Mesodermal cell (in vitro differentiated cells): ENCODE measurements around the gene PSMD14.
"Not testable (repeated sequence)": the region's sequence is repeated elsewhere in the genome, so short reads cannot be mapped to it uniquely, and the experiment has no call there.

Experiments used
- H3K27ac ChIP-seq: 2 replicates; pipeline ENCODE4 v1.7.0; 2013; ENCODE audit warnings: mild to moderate bottlenecking, low read depth, low read length, moderate library complexity; ENCODE audit not compliant: severe bottlenecking
- H3K36me3 ChIP-seq: 2 replicates; pipeline ENCODE4 v1.7.1; 2013; ENCODE audit warnings: mild to moderate bottlenecking, low read length, moderate library complexity; ENCODE audit not compliant: control insufficient read depth, insufficient read depth
- H3K4me1 ChIP-seq: one replicate; pipeline ENCODE4 v1.7.1; 2013; ENCODE audit warnings: mild to moderate bottlenecking, low read length; ENCODE audit not compliant: insufficient read depth, control insufficient read depth, poor library complexity, severe bottlenecking
- H3K4me3 ChIP-seq: 2 replicates; pipeline ENCODE4 v1.7.0; 2013; ENCODE audit warnings: low read length, control low read depth, mild to moderate bottlenecking; ENCODE audit not compliant: insufficient read depth, poor library complexity, severe bottlenecking; ENCODE audit errors: extremely low read depth
- H3K9me3 ChIP-seq: 2 replicates; pipeline ENCODE4 v1.7.1; 2013; ENCODE audit warnings: mild to moderate bottlenecking, low read length, moderate library complexity; ENCODE audit not compliant: control insufficient read depth
- WGBS, 2 experiments: methylation state at CpG; one replicate each; pipeline ENCODE4 v1.1.5; 2013; ENCODE audit warnings: missing lambda C conversion rate in 2 of 2; ENCODE audit not compliant: insufficient coverage in 2 of 2; 5-methylcytosine and 5-hydroxymethylcytosine counted together

The PSMD14 gene

GRCh38 chr2:161337247-161337646 lies 29.0 kb downstream of the PSMD14 start:
- Histone ChIP-seq H3K9me3 (no peaks in the 10 kb centered on the region), H3K27ac (no peak overlapping the region), H3K4me1 (no peaks in the 10 kb centered on the region), H3K4me3 (no peak overlapping the region), H3K36me3 (peaks cover 17% of the 10 kb centered on the region)
- WGBS, 2 experiments: no CpG with 5 or more reads among the region's 1 CpG

GRCh38 chr2:161339532-161339931 lies 31.3 kb downstream of the PSMD14 start:
- H3K36me3 ChIP-seq: peaks cover 12% of the 10 kb centered on the region
- not testable (repeated sequence) for H3K9me3 ChIP-seq, H3K4me1 ChIP-seq, H3K4me3 ChIP-seq, H3K27ac ChIP-seq
- 92% methylated on average over 2 of the region's 3 CpGs; no CpG with 5 or more reads in 1 of the 2 experiments for WGBS, 2 experiments

GRCh38 chr2:161340930-161341413 lies 32.7 kb downstream of the PSMD14 start:
- not testable (repeated sequence) for H3K9me3 ChIP-seq, H3K4me1 ChIP-seq, H3K4me3 ChIP-seq, H3K36me3 ChIP-seq, H3K27ac ChIP-seq
- no CpG with 5 or more reads among the region's 64 CpGs for WGBS, 2 experiments

GRCh38 chr2:161343235-161343634 lies 35.0 kb downstream of the PSMD14 start:
- no peak overlapping the region for H3K27ac ChIP-seq
- peaks cover 14% of the 10 kb centered on the region for H3K36me3 ChIP-seq
- no peak overlapping the region for H3K4me3 ChIP-seq
- H3K9me3 ChIP-seq: no peaks in the 10 kb centered on the region
- 94 to 100% methylated on average over 2 of the region's 3 CpGs for WGBS, 2 experiments
- no peaks in the 10 kb centered on the region for H3K4me1 ChIP-seq

- Histone ChIP-seq H3K4me1 (no peaks in the 10 kb centered on the region), H3K36me3 (peaks cover 12% of the 10 kb centered on the region), H3K27ac (no peak overlapping the region), H3K9me3 (no peaks in the 10 kb centered on the region), H3K4me3 (no peak overlapping the region)
- no CpG with 5 or more reads among the region's 2 CpGs for WGBS, 2 experiments
Measured at GRCh38 chr2:161344692-161345091, 36.5 kb downstream of the PSMD14 start.

GRCh38 chr2:161351678-161352077 lies 43.5 kb downstream of the PSMD14 start:
- Histone ChIP-seq H3K27ac (no peak overlapping the region), H3K4me1 (no peaks in the 10 kb centered on the region), H3K4me3 (no peak overlapping the region), H3K9me3 (no peaks in the 10 kb centered on the region), H3K36me3 (peaks cover 5% of the 10 kb centered on the region)
- WGBS, 2 experiments: 81 to 94% methylated on average over 3 of the region's 6 CpGs

GRCh38 chr2:161352719-161353118 lies 44.5 kb downstream of the PSMD14 start:
- Histone ChIP-seq H3K9me3 (no peaks in the 10 kb centered on the region), H3K4me3 (no peak overlapping the region), H3K27ac (no peak overlapping the region), H3K4me1 (no peaks in the 10 kb centered on the region), H3K36me3 (peaks cover 3% of the 10 kb centered on the region)

GRCh38 chr2:161353543-161353942 lies 45.3 kb downstream of the PSMD14 start:
- H3K4me3 ChIP-seq: no peak overlapping the region
- no peaks in the 10 kb centered on the region for H3K4me1 ChIP-seq
- no peaks in the 10 kb centered on the region for H3K36me3 ChIP-seq
- WGBS, 2 experiments: 80% methylated on average over 1 of the region's 1 CpG; no CpG with 5 or more reads in 1 of the 2 experiments
- H3K27ac ChIP-seq: no peak overlapping the region
- H3K9me3 ChIP-seq: no peaks in the 10 kb centered on the region

- Histone ChIP-seq H3K4me3 (no peak overlapping the region), H3K4me1 (no peaks in the 10 kb centered on the region), H3K9me3 (no peaks in the 10 kb centered on the region), H3K27ac (no peak overlapping the region), H3K36me3 (no peaks in the 10 kb centered on the region)
- 87 to 94% methylated on average over 4 to 5 of the region's 5 CpGs for WGBS, 2 experiments
Measured at GRCh38 chr2:161354106-161354505, 45.9 kb downstream of the PSMD14 start.

- WGBS, 2 experiments: no CpG with 5 or more reads among the region's 1 CpG
Measured at GRCh38 chr2:161355106-161355505, 46.9 kb downstream of the PSMD14 start.

GRCh38 chr2:161355983-161356382 lies 47.8 kb downstream of the PSMD14 start:
- Histone ChIP-seq H3K9me3 (no peaks in the 10 kb centered on the region), H3K36me3 (peaks cover 6% of the 10 kb centered on the region), H3K27ac (no peak overlapping the region), H3K4me3 (no peak overlapping the region), H3K4me1 (no peaks in the 10 kb centered on the region)
- 40% methylated on average over 1 of the region's 2 CpGs; no CpG with 5 or more reads in 1 of the 2 experiments for WGBS, 2 experiments

More at GRCh38 chr2:161355106-161355505, 46.9 kb downstream of the PSMD14 start:
- H3K4me3 ChIP-seq: no peak overlapping the region
- peaks cover 4% of the 10 kb centered on the region for H3K36me3 ChIP-seq
- no peaks in the 10 kb centered on the region for H3K9me3 ChIP-seq
- no peak overlapping the region for H3K27ac ChIP-seq
- no peaks in the 10 kb centered on the region for H3K4me1 ChIP-seq
